Mesendoderm (in vitro differentiated cells): ENCODE results near the gene ENKD1.

Experiments
- DNase-seq: peaks from one replicate; pipeline ENCODE4 v3.0.0; 2013
- H2AK5ac ChIP-seq: 2 replicates; pipeline ENCODE4 v1.6.1; 2013; ENCODE audit warnings: low read length, inconsistent platforms
- H2BK120ac ChIP-seq: 2 replicates; pipeline ENCODE4 v1.6.1; 2013; ENCODE audit warnings: low read depth, mild to moderate bottlenecking, low read length, moderate library complexity, mixed read lengths
- H2BK15ac ChIP-seq: replicated peaks from 2 replicates; pipeline ENCODE4 v1.6.1; 2013; ENCODE audit warnings: low read depth, mild to moderate bottlenecking, moderate library complexity
- H2BK5ac ChIP-seq: 2 replicates; pipeline ENCODE4 v1.6.1; 2013; ENCODE audit warnings: low read length, inconsistent platforms
- H3K18ac ChIP-seq: 2 replicates; pipeline ENCODE4 v1.6.1; 2013; ENCODE audit warnings: mild to moderate bottlenecking, low read length, mixed read lengths
- H3K23ac ChIP-seq: one replicate; pipeline ENCODE4 v1.6.1; 2013; ENCODE audit warnings: low read length
- H3K27ac ChIP-seq: 2 replicates; pipeline ENCODE4 v1.5.1; 2013; ENCODE audit warnings: low read depth, mild to moderate bottlenecking, inconsistent platforms, low read length, moderate library complexity
- H3K27me3 ChIP-seq: 2 replicates; pipeline ENCODE4 v1.6.1; 2013; ENCODE audit warnings: low read length, control low read depth, mild to moderate bottlenecking, inconsistent platforms; ENCODE audit not compliant: insufficient read depth, poor library complexity
- H3K36me3 ChIP-seq: 2 replicates; pipeline ENCODE4 v1.6.1; 2013; ENCODE audit warnings: low read length, inconsistent platforms; ENCODE audit not compliant: control insufficient read depth, insufficient read depth
- H3K4ac ChIP-seq: one replicate; pipeline ENCODE4 v1.6.1; 2013; ENCODE audit warnings: low read depth, mild to moderate bottlenecking, low read length, moderate library complexity
- H3K4me1 ChIP-seq: 2 replicates; pipeline ENCODE4 v1.6.1; 2013; ENCODE audit warnings: low read depth, low read length, inconsistent platforms; ENCODE audit not compliant: control insufficient read depth
- H3K4me2 ChIP-seq: 2 replicates; pipeline ENCODE4 v1.6.1; 2013; ENCODE audit warnings: low read length
- H3K4me3 ChIP-seq: 2 replicates; pipeline ENCODE4 v1.5.1; 2013; ENCODE audit warnings: mild to moderate bottlenecking, low read length
- H3K56ac ChIP-seq: one replicate; pipeline ENCODE4 v1.6.1; 2013; ENCODE audit warnings: low read length
- H3K79me1 ChIP-seq: 2 replicates; pipeline ENCODE4 v1.6.1; 2013; ENCODE audit warnings: low read length, inconsistent platforms
- H3K79me2 ChIP-seq: 2 replicates; pipeline ENCODE4 v1.6.1; 2013; ENCODE audit warnings: mild to moderate bottlenecking, low read length; ENCODE audit not compliant: control insufficient read depth, insufficient read depth
- H3K9ac ChIP-seq: 2 replicates; pipeline ENCODE4 v1.6.1; 2013; ENCODE audit warnings: low read length, inconsistent platforms
- H4K5ac ChIP-seq: one replicate; pipeline ENCODE4 v1.6.1; 2013; ENCODE audit warnings: low read length
- H4K8ac ChIP-seq: one replicate; pipeline ENCODE4 v1.6.1; 2013; ENCODE audit warnings: low read depth, mild to moderate bottlenecking, control low read depth, low read length, moderate library complexity
- WGBS: extraction: QIAGEN DNeasy Blood & Tissue Kit; methylation state at CpG from one replicate; pipeline ENCODE4 v1.1.7; 2013; ENCODE audit warnings: low lambda C conversion rate, missing lambda C conversion rate; ENCODE audit not compliant: insufficient coverage; ENCODE audit errors: extremely low coverage; 5-methylcytosine and 5-hydroxymethylcytosine counted together

Gene ENKD1

DNA sequence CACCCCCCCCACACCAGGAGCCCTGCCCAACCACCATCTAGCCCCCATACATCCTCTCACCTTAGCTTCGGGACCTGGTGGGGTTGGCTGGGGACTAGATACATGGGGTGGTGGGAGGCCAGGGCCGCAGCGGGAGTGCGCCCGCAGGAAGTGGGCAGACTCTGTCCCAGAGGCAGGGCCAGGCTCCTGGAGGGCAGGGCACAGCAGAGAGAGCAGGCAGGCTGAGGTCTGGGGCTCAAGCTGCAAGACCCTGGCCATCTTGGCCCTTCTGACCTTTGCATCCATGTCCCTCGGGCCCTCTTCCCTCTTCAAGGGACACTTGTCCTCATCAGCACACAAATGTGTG lies 2.7 kb downstream of the ENKD1 start:
- no peak for DNase-seq
- H3K56ac ChIP-seq, result no peak overlapping the region
- no peak overlapping the region for H3K18ac ChIP-seq
- no peak overlapping the region for H3K4me3 ChIP-seq
- no peaks in the 10 kb centered on the region for H3K36me3 ChIP-seq
- H3K79me2 ChIP-seq, result peaks cover 2% of the 10 kb centered on the region
- no peak overlapping the region for H3K4ac ChIP-seq
- no peak overlapping the region for H3K4me2 ChIP-seq
- no peak overlapping the region for H3K23ac ChIP-seq
- no peaks in the 10 kb centered on the region for H3K27me3 ChIP-seq
- H4K5ac ChIP-seq, result no peak overlapping the region
- H2BK5ac ChIP-seq, result no peak overlapping the region
- no peak overlapping the region for H2BK120ac ChIP-seq
- H3K4me1 ChIP-seq, result peaks cover 2% of the 10 kb centered on the region
- WGBS, result no CpG with 5 or more reads among the region's 6 CpGs
- no peak overlapping the region for H3K9ac ChIP-seq
- no peak overlapping the region for H4K8ac ChIP-seq
- no peak overlapping the region for H2AK5ac ChIP-seq
- no peak overlapping the region for H2BK15ac ChIP-seq
- H3K79me1 ChIP-seq, result peaks cover 2% of the 10 kb centered on the region
- H3K27ac ChIP-seq, result no peak overlapping the region

GRCh38 chr16:67663151-67663876 lies 3.2 kb downstream of the ENKD1 start:
- no peak overlapping the region for H4K8ac ChIP-seq
- no peak overlapping the region for H3K4ac ChIP-seq
- H3K79me2 ChIP-seq, result peaks cover 2% of the 10 kb centered on the region
- peaks cover 4% of the 10 kb centered on the region for H3K79me1 ChIP-seq
- H3K18ac ChIP-seq, result no peak overlapping the region
- no peak overlapping the region for H3K23ac ChIP-seq
- H3K4me3 ChIP-seq, result no peak overlapping the region
- DNase-seq, result peak; percentile 64
- H3K36me3 ChIP-seq, result no peaks in the 10 kb centered on the region
- no peak overlapping the region for H2BK5ac ChIP-seq
- no peak overlapping the region for H2AK5ac ChIP-seq
- H3K56ac ChIP-seq, result no peak overlapping the region
- H3K4me2 ChIP-seq, result no peak overlapping the region
- no peak overlapping the region for H2BK120ac ChIP-seq
- H3K27me3 ChIP-seq, result no peaks in the 10 kb centered on the region
- no peak overlapping the region for H3K27ac ChIP-seq
- no peak overlapping the region for H2BK15ac ChIP-seq
- no CpG with 5 or more reads among the region's 25 CpGs for WGBS
- H4K5ac ChIP-seq, result no peak overlapping the region
- no peak overlapping the region for H3K9ac ChIP-seq
- peaks cover 2% of the 10 kb centered on the region for H3K4me1 ChIP-seq

DNA sequence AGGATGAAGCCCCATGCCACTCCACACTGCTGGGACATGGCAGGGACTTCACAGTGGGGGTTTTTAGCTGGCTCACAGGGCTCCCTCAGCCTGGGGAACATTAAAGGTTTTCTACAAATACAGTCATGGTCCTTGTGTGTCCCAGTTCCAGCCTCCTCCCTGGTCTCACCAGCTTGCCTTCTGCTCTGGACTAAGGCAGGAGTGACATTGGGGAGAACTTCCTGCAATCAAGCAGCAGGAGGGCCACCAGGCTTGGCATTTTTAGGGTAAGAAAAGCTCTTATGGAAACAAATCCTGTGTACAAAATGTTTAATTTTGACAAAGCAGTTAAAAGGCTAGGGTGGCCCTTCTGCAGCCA lies 3.9 kb downstream of the ENKD1 start:
- DNase-seq, result no peak
- Histone ChIP-seq H4K8ac (no peak overlapping the region), H4K5ac (no peak overlapping the region), H3K4me2 (no peak overlapping the region), H3K4me3 (no peak overlapping the region), H3K79me2 (peaks cover 2% of the 10 kb centered on the region), H3K23ac (no peak overlapping the region), H3K56ac (no peak overlapping the region), H2AK5ac (no peak overlapping the region), H2BK120ac (no peak overlapping the region), H3K79me1 (peaks cover 4% of the 10 kb centered on the region), H2BK15ac (no peak overlapping the region), H3K36me3 (no peaks in the 10 kb centered on the region), H3K9ac (no peak overlapping the region), H3K27me3 (no peaks in the 10 kb centered on the region), H3K27ac (no peak overlapping the region), H3K4me1 (peaks cover 2% of the 10 kb centered on the region), H2BK5ac (no peak overlapping the region), H3K18ac (no peak overlapping the region), H3K4ac (no peak overlapping the region)

DNA sequence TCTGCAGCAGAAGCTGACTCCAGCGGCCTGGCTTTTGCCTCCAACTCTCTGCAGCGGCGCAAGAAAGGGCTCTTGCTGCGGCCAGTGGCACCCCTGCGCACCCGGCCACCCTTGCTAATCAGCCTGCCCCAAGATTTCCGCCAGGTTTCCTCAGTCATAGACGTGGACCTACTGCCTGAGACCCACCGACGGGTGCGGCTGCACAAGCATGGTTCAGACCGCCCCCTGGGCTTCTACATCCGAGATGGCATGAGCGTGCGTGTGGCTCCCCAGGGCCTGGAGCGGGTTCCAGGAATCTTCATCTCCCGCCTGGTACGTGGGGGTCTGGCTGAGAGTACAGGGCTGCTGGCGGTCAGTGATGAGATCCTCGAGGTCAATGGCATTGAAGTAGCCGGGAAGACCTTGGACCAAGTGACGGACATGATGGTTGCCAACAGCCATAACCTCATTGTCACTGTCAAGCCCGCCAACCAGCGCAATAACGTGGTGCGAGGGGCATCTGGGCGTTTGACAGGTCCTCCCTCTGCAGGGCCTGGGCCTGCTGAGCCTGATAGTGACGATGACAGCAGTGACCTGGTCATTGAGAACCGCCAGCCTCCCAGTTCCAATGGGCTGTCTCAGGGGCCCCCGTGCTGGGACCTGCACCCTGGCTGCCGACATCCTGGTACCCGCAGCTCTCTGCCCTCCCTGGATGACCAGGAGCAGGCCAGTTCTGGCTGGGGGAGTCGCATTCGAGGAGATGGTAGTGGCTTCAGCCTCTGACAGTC lies 4.5 kb downstream of the ENKD1 start:
- H3K9ac ChIP-seq, result no peak overlapping the region
- H3K4ac ChIP-seq, result no peak overlapping the region
- no peaks in the 10 kb centered on the region for H3K36me3 ChIP-seq
- H4K5ac ChIP-seq, result no peak overlapping the region
- H3K27ac ChIP-seq, result no peak overlapping the region
- WGBS, result no CpG with 5 or more reads among the region's 34 CpGs
- DNase-seq, result no peak
- H3K23ac ChIP-seq, result no peak overlapping the region
- H2BK15ac ChIP-seq, result no peak overlapping the region
- no peak overlapping the region for H3K18ac ChIP-seq
- no peak overlapping the region for H2AK5ac ChIP-seq
- H2BK120ac ChIP-seq, result no peak overlapping the region
- H3K4me3 ChIP-seq, result no peak overlapping the region
- no peaks in the 10 kb centered on the region for H3K27me3 ChIP-seq
- peaks cover 2% of the 10 kb centered on the region for H3K79me2 ChIP-seq
- peaks cover 2% of the 10 kb centered on the region for H3K4me1 ChIP-seq
- no peak overlapping the region for H3K56ac ChIP-seq
- H2BK5ac ChIP-seq, result no peak overlapping the region
- H4K8ac ChIP-seq, result no peak overlapping the region
- H3K4me2 ChIP-seq, result no peak overlapping the region
- H3K79me1 ChIP-seq, result peaks cover 4% of the 10 kb centered on the region

DNA sequence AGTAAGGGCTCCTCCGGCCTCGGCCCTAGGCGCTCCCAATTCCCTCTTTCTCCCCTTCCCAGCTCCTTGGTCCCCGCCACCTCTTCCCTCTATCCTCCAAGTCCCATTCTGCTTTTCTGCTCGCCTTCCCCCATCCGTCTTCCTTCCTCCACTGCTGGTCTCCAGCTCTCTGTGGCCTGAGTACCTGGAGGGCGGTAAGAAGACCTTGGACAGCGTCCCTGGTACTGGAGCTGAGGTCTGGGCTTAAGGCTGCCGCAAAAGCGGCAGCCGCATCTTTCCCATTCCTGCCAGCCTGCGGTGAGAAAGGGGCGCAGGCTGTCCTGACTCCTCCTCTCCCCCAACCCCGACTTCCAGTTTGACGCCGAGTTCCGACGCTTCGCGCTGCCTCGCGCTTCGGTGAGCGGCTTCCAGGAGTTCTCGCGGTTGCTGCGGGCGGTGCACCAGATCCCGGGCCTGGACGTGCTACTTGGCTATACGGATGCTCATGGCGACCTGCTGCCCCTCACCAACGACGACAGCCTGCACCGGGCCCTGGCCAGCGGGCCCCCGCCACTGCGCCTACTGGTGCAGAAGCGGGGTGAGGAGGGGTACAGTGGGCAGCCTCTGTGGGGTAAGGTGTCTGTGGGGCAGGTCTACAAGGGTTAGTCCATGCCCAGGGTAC lies 5.3 kb downstream of the ENKD1 start:
- H3K27ac ChIP-seq, result no peak overlapping the region
- no CpG with 5 or more reads among the region's 39 CpGs for whole genome bisulfite sequencing
- H2AK5ac ChIP-seq, result no peak overlapping the region

More for the DNA sequence above, 5.3 kb downstream of the ENKD1 start:
- Histone ChIP-seq H3K4ac (no peak overlapping the region), H3K79me2 (peaks cover 2% of the 10 kb centered on the region), H3K23ac (no peak overlapping the region), H4K5ac (no peak overlapping the region), H2BK15ac (no peak overlapping the region), H3K27me3 (no peaks in the 10 kb centered on the region), H3K56ac (no peak overlapping the region), H3K4me2 (peak overlapping the region; percentile 61), H2BK5ac (no peak overlapping the region), H3K36me3 (no peaks in the 10 kb centered on the region), H3K79me1 (peaks cover 4% of the 10 kb centered on the region), H3K9ac (peak overlapping the region; percentile 9), H4K8ac (no peak overlapping the region), H2BK120ac (no peak overlapping the region), H3K4me1 (peaks cover 2% of the 10 kb centered on the region), H3K4me3 (no peak overlapping the region), H3K18ac (no peak overlapping the region)
- DNase-seq, result peak; percentile 91
